IMR-90 (cell line): ENCODE measurements around the gene PDCD1LG2. TPM values are rescaled to one million over a fixed set of nuclear protein-coding genes. Genes with fewer than 3 reads are reported as not detected.

Experiments
- ATAC-seq: fragments of 200-7000 bp; cut with Tn5 transposase; 2 replicates; pipeline ENCODE4 v1.9.1; 2020; ENCODE audit warnings: low read depth, mild to moderate bottlenecking, moderate library complexity
- BruUV-seq: library from RNA; stranded (reverse); fragments of 400-500 nt; replicated peaks from 2 replicates; lab custom pipeline; 2021; lab: Mats Ljungman, UMichigan
- CTCF ChIA-PET: fragments of 300-600 bp; formaldehyde crosslinking; extraction: SDS; loops from one replicate; lab custom pipeline; 2021; ENCODE audit warnings: antibody characterized with exemption; lab: Yijun Ruan, JAX
- POLR2A ChIA-PET: fragments of 300-600 bp; sonication (Branson Sonifier 250); formaldehyde crosslinking; loops from one replicate; lab custom pipeline; 2022; ENCODE audit warnings: antibody characterized with exemption; ENCODE audit not compliant: unreplicated experiment; lab: Charles Lee
- DNase-seq: peaks from one replicate; pipeline ENCODE4 v3.0.0; 2013
- H2AFZ ChIP-seq: replicated peaks from 2 replicates; pipeline ENCODE3; 2013; ENCODE audit warnings: low read length, mild to moderate bottlenecking; ENCODE audit not compliant: poor library complexity
- H2AK5ac ChIP-seq: 2 replicates; pipeline ENCODE4 v1.6.1; 2013; ENCODE audit warnings: low read depth, low read length, inconsistent platforms
- H2AK9ac ChIP-seq: replicated peaks from 2 replicates; pipeline ENCODE3; 2013; ENCODE audit warnings: mild to moderate bottlenecking, low read depth, low read length, moderate library complexity; ENCODE audit not compliant: poor library complexity
- H2BK120ac ChIP-seq: 2 replicates; pipeline ENCODE4 v1.6.1; 2013; ENCODE audit warnings: low read depth, low read length, inconsistent platforms
- H2BK15ac ChIP-seq: 3 replicates; pipeline ENCODE4 v1.6.1; 2013; ENCODE audit warnings: low read depth, low read length, inconsistent platforms
- H2BK20ac ChIP-seq: 2 replicates; pipeline ENCODE4 v1.6.1; 2013; ENCODE audit warnings: low read depth, mild to moderate bottlenecking, inconsistent platforms, low read length, moderate library complexity
- H2BK5ac ChIP-seq: 2 replicates; pipeline ENCODE4 v1.6.1; 2013; ENCODE audit warnings: mild to moderate bottlenecking, low read depth, low read length, inconsistent platforms; ENCODE audit not compliant: poor library complexity, severe bottlenecking
- H3K14ac ChIP-seq: replicated peaks from 2 replicates; pipeline ENCODE4 v1.6.1; 2013; ENCODE audit warnings: low read depth, low read length, inconsistent platforms
- H3K18ac ChIP-seq: 2 replicates; pipeline ENCODE4 v1.6.1; 2013; ENCODE audit warnings: low read depth, low read length, control low read depth
- H3K23ac ChIP-seq: 2 replicates; pipeline ENCODE4 v1.6.1; 2013; ENCODE audit warnings: low read depth, low read length, inconsistent platforms
- H3K27ac ChIP-seq: 2 replicates; pipeline ENCODE4 v1.5.1; 2013; ENCODE audit warnings: mild to moderate bottlenecking, control low read depth, low read length; ENCODE audit not compliant: insufficient read depth
- H3K27me3 ChIP-seq: 2 replicates; pipeline ENCODE4 v1.6.1; 2013; ENCODE audit warnings: low read length; ENCODE audit not compliant: control insufficient read depth, insufficient read depth
- H3K36me3 ChIP-seq: 2 replicates; pipeline ENCODE4 v1.6.1; 2013; ENCODE audit warnings: low read length, mixed read lengths; ENCODE audit not compliant: control insufficient read depth, insufficient read depth
- H3K4ac ChIP-seq: 2 replicates; pipeline ENCODE4 v1.6.1; 2013; ENCODE audit warnings: low read depth, low read length, inconsistent platforms
- H3K4me1 ChIP-seq: 2 replicates; pipeline ENCODE4 v1.6.1; 2013; ENCODE audit warnings: low read length, mixed read lengths; ENCODE audit not compliant: control insufficient read depth, insufficient read depth
- H3K4me2 ChIP-seq: 2 replicates; pipeline ENCODE4 v1.6.1; 2013; ENCODE audit warnings: low read depth, mild to moderate bottlenecking, control low read depth, low read length, moderate library complexity
- H3K4me3 ChIP-seq: 2 replicates; pipeline ENCODE4 v1.5.1; 2013; ENCODE audit warnings: low read depth, mild to moderate bottlenecking, control low read depth, low read length, moderate library complexity; ENCODE audit not compliant: insufficient read depth
- H3K56ac ChIP-seq: 2 replicates; pipeline ENCODE4 v1.6.1; 2013; ENCODE audit warnings: low read length, inconsistent platforms; ENCODE audit not compliant: insufficient read depth; ENCODE audit errors: extremely low read depth
- H3K79me1 ChIP-seq, 2 experiments: 2 replicates each; pipeline ENCODE4 v1.6.1; 2013; ENCODE audit warnings: low read length in 2 of 2, inconsistent platforms in 1 of 2, low read depth in 1 of 2
- H3K9ac ChIP-seq: 2 replicates; pipeline ENCODE4 v1.6.1; 2013; ENCODE audit warnings: low read depth, low read length, control low read depth
- H3K9me1 ChIP-seq: 2 replicates; pipeline ENCODE4 v1.6.1; 2013; ENCODE audit warnings: low read length, inconsistent platforms; ENCODE audit not compliant: insufficient read depth
- H3K9me3 ChIP-seq: 2 replicates; pipeline ENCODE4 v1.6.1; 2013; ENCODE audit warnings: low read length; ENCODE audit not compliant: control insufficient read depth, insufficient read depth
- H4K20me1 ChIP-seq: 2 replicates; pipeline ENCODE4 v1.6.1; 2013; ENCODE audit warnings: low read length, inconsistent platforms; ENCODE audit not compliant: insufficient read depth
- H4K5ac ChIP-seq: 2 replicates; pipeline ENCODE4 v1.6.1; 2013; ENCODE audit warnings: mild to moderate bottlenecking, low read depth, low read length, control low read depth
- H4K8ac ChIP-seq, 2 experiments: 2 replicates each; pipeline ENCODE4 v1.6.1; 2013; ENCODE audit warnings: low read depth in 2 of 2, low read length in 2 of 2, control low read depth in 1 of 2, inconsistent platforms in 1 of 2
- H4K91ac ChIP-seq: 2 replicates; pipeline ENCODE4 v1.6.1; 2013; ENCODE audit warnings: low read depth, low read length, inconsistent platforms; ENCODE audit not compliant: insufficient read depth
- CHD1 ChIP-seq: IDR thresholded peaks from 2 replicates; pipeline ENCODE4 v1.6.1; 2012; ENCODE audit warnings: low read depth, low read length, improper control_type of control experiment
- RFX5 ChIP-seq: IDR thresholded peaks from 2 replicates; pipeline ENCODE4 v1.8.0; 2012; ENCODE audit warnings: low read depth, mild to moderate bottlenecking, low read length, moderate library complexity
- WGBS, 2 experiments: methylation state at CpG; one replicate each; pipeline versions ENCODE4 v1.1.5 to v1.1.7; 2013; ENCODE audit warnings: missing lambda C conversion rate in 2 of 2; ENCODE audit not compliant: insufficient read length in 1 of 2; ENCODE audit errors: extremely low coverage in 2 of 2; 5-methylcytosine and 5-hydroxymethylcytosine counted together
- dilution Hi-C: fragments of 300-500 bp; cut with HindIII; formaldehyde crosslinking; loops from one replicate; pipeline ENCODE4 v1.14.3; 2018; ENCODE audit warnings: low sequenced_read_pairs; ENCODE audit not compliant: unreplicated experiment
- in situ Hi-C: fragments of 300-500 bp; cut with MboI; formaldehyde crosslinking; loops from 3 replicates; pipeline ENCODE4 v1.14.3; 2019; ENCODE audit warnings: low sequenced_read_pairs, inconsistent platforms, mixed read lengths
- intact Hi-C: fragments of 100-400 bp; cut with micrococcal nuclease; formaldehyde crosslinking; loops from 2 replicates; pipeline ENCODE4 v1.10.0; 2022
- polyA plus RNA-seq, 3 experiments: library from polyadenylated mRNA; depleted of rRNA; stranded (reverse); fragments of >200 nt; gene quantifications; 2 replicates each; pipeline ENCODE4 v1.2.3, GENCODE V29; 2012; ENCODE audit warnings: low replicate concordance in 1 of 3
- total RNA-seq: library from RNA; depleted of rRNA; stranded (reverse); fragments of >200 nt; gene quantifications from 2 replicates; pipeline ENCODE4 v1.2.3, GENCODE V29; 2012
- TF ChIP-seq, protein P1 (sequence below): fragments of 150-350 bp; IDR thresholded peaks from 2 replicates; pipeline ENCODE4 v1.6.1; 2016; ENCODE audit warnings: low read depth, mild to moderate bottlenecking, low read length, moderate library complexity, borderline replicate concordance

PDCD1LG2 gene
- total and polyA plus RNA-seq, 2 of the 4 experiments (the other 2 are of a cell fraction): 17.5 to 33.3 TPM

DNA sequence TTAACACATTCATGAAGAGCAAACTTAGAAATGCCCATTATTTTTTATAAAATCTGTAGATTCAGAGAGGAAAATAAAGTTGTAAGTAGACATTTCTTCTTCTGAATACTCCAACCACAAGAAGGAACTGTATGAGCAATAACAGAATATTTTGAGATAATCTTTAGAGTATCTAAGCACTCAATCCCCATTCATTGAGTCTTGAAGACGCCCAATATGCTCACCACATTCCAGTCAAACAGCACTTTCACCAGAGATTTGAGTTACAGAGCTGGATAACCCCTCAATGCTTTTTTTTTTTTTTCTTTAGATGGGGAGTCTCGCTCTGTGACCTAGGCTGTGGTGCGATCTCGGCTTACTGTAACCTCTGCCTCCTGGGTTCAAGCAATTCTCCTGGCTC is 103.9 kb downstream of the PDCD1LG2 start:
- no peak overlapping the region for H3K4ac ChIP-seq
- POLR2A ChIA-PET: no interaction called here

More for the DNA sequence above, 103.9 kb downstream of the PDCD1LG2 start:
- Histone ChIP-seq H3K4me1 (no peaks in the 10 kb centered on the region), H2AFZ (no peak overlapping the region), H3K36me3 (0 out of 2 replicates have a peak, but pooled peaks cover 1% of the 10 kb centered on the region), H4K91ac (no peak overlapping the region), H3K14ac (no peak overlapping the region), H2BK5ac (no peak overlapping the region), H3K9me3 (no peaks in the 10 kb centered on the region), H3K4me2 (no peak overlapping the region), H3K4me3 (no peak overlapping the region), H3K18ac (no peak overlapping the region), H3K9me1 (no peaks in the 10 kb centered on the region; the same call in 1 of the 2 replicates), H3K27me3 (no peaks in the 10 kb centered on the region), H3K23ac (no peak overlapping the region), H2AK9ac (no peak overlapping the region), H3K79me1 (peaks cover 5 to 9% of the 10 kb centered on the region in 2 experiments), H2BK15ac (no peak overlapping the region), H2BK20ac (no peak overlapping the region), H2BK120ac (no peak overlapping the region), H4K20me1 (no peaks in the 10 kb centered on the region), H4K5ac (no peak overlapping the region), H3K56ac (no peak overlapping the region), H3K9ac (no peak overlapping the region), H4K8ac (no peak overlapping the region), H2AK5ac (no peak overlapping the region), H3K27ac (no peak overlapping the region)
- WGBS, 2 experiments: no CpG with 5 or more reads among the region's 4 CpGs
- no peak for TF ChIP-seq CHD1
- TF ChIP-seq RFX5: no peak
- TF ChIP-seq, protein P1, sequence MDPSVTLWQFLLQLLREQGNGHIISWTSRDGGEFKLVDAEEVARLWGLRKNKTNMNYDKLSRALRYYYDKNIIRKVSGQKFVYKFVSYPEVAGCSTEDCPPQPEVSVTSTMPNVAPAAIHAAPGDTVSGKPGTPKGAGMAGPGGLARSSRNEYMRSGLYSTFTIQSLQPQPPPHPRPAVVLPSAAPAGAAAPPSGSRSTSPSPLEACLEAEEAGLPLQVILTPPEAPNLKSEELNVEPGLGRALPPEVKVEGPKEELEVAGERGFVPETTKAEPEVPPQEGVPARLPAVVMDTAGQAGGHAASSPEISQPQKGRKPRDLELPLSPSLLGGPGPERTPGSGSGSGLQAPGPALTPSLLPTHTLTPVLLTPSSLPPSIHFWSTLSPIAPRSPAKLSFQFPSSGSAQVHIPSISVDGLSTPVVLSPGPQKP: no peak
- CTCF ChIA-PET: interaction anchor here (0.7 kb wide), 1 partner anchor 58 kb away, joined by 3 read pairs; no protein-coding TSS in a partner anchor
- ATAC-seq: no peak
- dilution Hi-C loops: no loop called here
- no peak for DNase-seq
- in situ Hi-C loops: no loop called here
- BruUV-seq: no TSS peak
- intact Hi-C loops: no loop called here
